Liver (tissue), 9 donors: ENCODE measurements around the gene CEP85L. TPM values are rescaled to one million over a fixed set of nuclear protein-coding genes. Genes with fewer than 3 reads are reported as not detected.

Experiments used
- DNase-seq: peaks from one replicate; pipeline ENCODE4 v3.0.0-alpha.2; 2017; ENCODE audit warnings: low spot score
- H3K27ac ChIP-seq, 2 donors: one replicate each; pipeline ENCODE4 v1.7.0; 2013; ENCODE audit warnings: inconsistent platforms in 2 of 2, low read length in 2 of 2, control low read depth in 1 of 2, low read depth in 1 of 2, mild to moderate bottlenecking in 1 of 2
- H3K27me3 ChIP-seq, 4 donors: one replicate each; pipeline versions ENCODE4 v1.6.1 to v1.7.0; 2013; ENCODE audit warnings: low read length in 3 of 4, inconsistent platforms in 1 of 4, mild to moderate bottlenecking in 1 of 4, moderate library complexity in 1 of 4; ENCODE audit not compliant: control insufficient read depth in 4 of 4, insufficient read depth in 4 of 4
- H3K36me3 ChIP-seq, 4 donors: one replicate each; pipeline versions ENCODE4 v1.6.1 to v1.7.0; 2013; ENCODE audit warnings: low read length in 3 of 4, mild to moderate bottlenecking in 3 of 4, low read depth in 1 of 4, moderate library complexity in 1 of 4; ENCODE audit not compliant: control insufficient read depth in 4 of 4, insufficient read depth in 3 of 4
- H3K4me1 ChIP-seq, 4 donors: one replicate each; pipeline versions ENCODE4 v1.6.1 to v1.7.0; 2013; ENCODE audit warnings: low read length in 3 of 4, mild to moderate bottlenecking in 3 of 4, moderate library complexity in 1 of 4; ENCODE audit not compliant: control insufficient read depth in 4 of 4, insufficient read depth in 4 of 4
- H3K4me3 ChIP-seq, 3 donors: one replicate each; pipeline versions ENCODE4 v1.6.1 to v1.7.0; 2013; ENCODE audit warnings: low read length in 3 of 3, control low read depth in 1 of 3, low read depth in 1 of 3, mild to moderate bottlenecking in 1 of 3
- H3K9ac ChIP-seq, 2 donors: one replicate each; pipeline ENCODE4 v1.7.0; 2013; ENCODE audit warnings: low read length in 2 of 2, mild to moderate bottlenecking in 2 of 2, moderate library complexity in 2 of 2, control low read depth in 1 of 2, low read depth in 1 of 2
- H3K9me3 ChIP-seq, 4 donors: one replicate each; pipeline versions ENCODE4 v1.6.1 to v1.7.0; 2013; ENCODE audit warnings: low read length in 3 of 4; ENCODE audit not compliant: control insufficient read depth in 4 of 4
- EGR1 ChIP-seq, 2 donors: IDR thresholded peaks; 2 replicates each; pipeline ENCODE4 v1.6.1; 2016 to 2018; ENCODE audit warnings: antibody characterized with exemption in 2 of 2, low read depth in 2 of 2
- FOXA1 ChIP-seq: IDR thresholded peaks from 2 replicates; pipeline ENCODE4 v1.6.1; 2016; ENCODE audit warnings: antibody characterized with exemption
- FOXA2 ChIP-seq: IDR thresholded peaks from 2 replicates; pipeline ENCODE4 v1.6.1; 2016; ENCODE audit warnings: antibody characterized with exemption
- GABPA ChIP-seq, 2 donors: IDR thresholded peaks in 1 of 2; conservative IDR thresholded peaks in 1 of 2; 2 replicates each; pipeline ENCODE4 v1.6.1; 2016; ENCODE audit warnings: antibody characterized with exemption in 2 of 2, mild to moderate bottlenecking in 1 of 2, moderate library complexity in 1 of 2
- HNF4A ChIP-seq, 2 donors: conservative IDR thresholded peaks; 2 replicates each; pipeline ENCODE4 v1.6.1; 2016; ENCODE audit warnings: antibody characterized with exemption in 2 of 2, mild to moderate bottlenecking in 2 of 2
- HNF4G ChIP-seq: IDR thresholded peaks from 2 replicates; pipeline ENCODE4 v1.6.1; 2016; ENCODE audit warnings: antibody characterized with exemption
- JUND ChIP-seq, 2 donors: IDR thresholded peaks; 2 replicates each; pipeline ENCODE4 v1.6.1; 2016; ENCODE audit warnings: antibody characterized with exemption in 2 of 2
- NR2F2 ChIP-seq: IDR thresholded peaks from 2 replicates; pipeline ENCODE4 v1.6.1; 2016; ENCODE audit warnings: antibody characterized with exemption
- RAD21 ChIP-seq, 2 donors: IDR thresholded peaks; 2 replicates each; pipeline ENCODE4 v1.6.1; 2016; ENCODE audit warnings: antibody characterized with exemption in 2 of 2, mild to moderate bottlenecking in 2 of 2
- RXRA ChIP-seq, 2 donors: IDR thresholded peaks; 2 replicates each; pipeline ENCODE4 v1.6.1; 2017 to 2018; ENCODE audit warnings: antibody characterized with exemption in 2 of 2, mild to moderate bottlenecking in 1 of 2
- SP1 ChIP-seq: IDR thresholded peaks from 2 replicates; pipeline ENCODE4 v1.6.1; 2018; ENCODE audit warnings: antibody characterized with exemption, mild to moderate bottlenecking
- TAF1 ChIP-seq: conservative IDR thresholded peaks from 2 replicates; pipeline ENCODE4 v1.6.1; 2016; ENCODE audit warnings: antibody characterized with exemption, mild to moderate bottlenecking
- WGBS: extraction: QIAGEN DNeasy Blood & Tissue Kit; methylation state at CpG from one replicate; pipeline ENCODE4 v1.1.7; 2013; 5-methylcytosine and 5-hydroxymethylcytosine counted together
- polyA plus RNA-seq, 2 donors: library from polyadenylated mRNA; stranded (reverse) in 1 of 2; unstranded in 1 of 2; fragments of 200-250 nt in 1 of 2; fragments of >200 nt in 1 of 2; fragmentation: Nextera tagmentation in 1 of 2; extraction: Ambion mirVana in 1 of 2; gene quantifications; one replicate each; pipeline versions ENCODE4 v1.2.1 to v1.2.3, GENCODE V29; 2013 to 2015
- total RNA-seq, 2 donors: library from RNA; depleted of rRNA; stranded (reverse); fragments of >200 nt; gene quantifications; one replicate each; pipeline ENCODE4 v1.2.3, GENCODE V29; 2014
- TF ChIP-seq, protein P1 (sequence below): fragments of 150-350 bp; IDR thresholded peaks from 2 replicates; pipeline ENCODE4 v1.5.1; 2017; ENCODE audit warnings: improper control_type of control experiment, low read depth, low read length; ENCODE audit not compliant: missing input control
- TF ChIP-seq, protein P2 (sequence below): IDR thresholded peaks from 2 replicates; pipeline ENCODE4 v1.6.1; 2016; ENCODE audit warnings: antibody characterized with exemption
- TF ChIP-seq, protein P3 (sequence below): IDR thresholded peaks from 2 replicates; pipeline ENCODE4 v1.6.1; 2016; ENCODE audit warnings: antibody characterized with exemption
- TF ChIP-seq, protein P4 (sequence below): IDR thresholded peaks from 2 replicates; pipeline ENCODE4 v1.6.1; 2016; ENCODE audit warnings: antibody characterized with exemption, mild to moderate bottlenecking
- TF ChIP-seq, protein P5 (sequence below): IDR thresholded peaks from 2 replicates; pipeline ENCODE4 v1.6.1; 2016; ENCODE audit warnings: antibody characterized with exemption
- donor health status: healthy.
- donor health status: healthy.
- donor health status: healthy.
- donor health status: healthy.
- donor health status: healthy.

Gene CEP85L
- total and polyA plus RNA-seq, 4 donors, result 0.40 to 6.4 (median 2.3) TPM

DNA sequence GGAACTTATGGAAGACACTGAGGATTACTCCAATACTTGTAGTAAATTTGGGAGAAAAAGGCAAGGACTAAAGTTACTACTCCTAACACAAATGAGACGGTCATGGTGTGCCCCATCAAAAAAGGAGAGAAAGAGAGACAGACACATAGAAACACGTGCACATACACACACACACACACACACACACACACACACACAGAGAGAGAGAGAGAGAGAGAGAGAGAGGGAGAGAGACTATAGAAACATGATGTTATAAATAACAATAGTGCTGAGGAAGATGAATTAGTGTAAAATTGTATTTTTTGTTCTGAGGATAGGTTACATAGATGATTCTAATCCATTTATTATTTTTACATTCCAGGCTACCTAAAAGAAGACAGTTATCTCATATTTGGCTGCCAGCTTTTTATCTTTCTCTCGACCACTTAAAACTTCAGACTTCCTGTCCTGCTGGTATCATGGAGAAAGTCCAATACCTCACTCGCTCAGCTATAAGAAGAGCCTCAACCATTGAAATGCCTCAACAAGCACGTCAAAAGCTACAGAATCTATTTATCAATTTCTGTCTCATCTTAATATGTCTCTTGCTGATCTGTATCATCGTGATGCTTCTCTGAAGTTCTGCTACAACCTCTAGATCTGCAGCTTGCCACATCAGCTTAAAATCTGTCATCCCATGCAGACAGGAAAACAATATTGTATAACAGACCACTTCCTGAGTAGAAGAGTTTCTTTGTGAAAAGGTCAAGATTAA is 92.8 kb downstream of the CEP85L start:
- H3K36me3 ChIP-seq, result no peaks in the 10 kb centered on the region
- H3K4me1 ChIP-seq, result no peaks in the 10 kb centered on the region
- H3K27ac ChIP-seq, result no peak overlapping the region
- no peak overlapping the region for H3K4me3 ChIP-seq
- no peaks in the 10 kb centered on the region for H3K9me3 ChIP-seq
- no peak for DNase-seq
- no peaks in the 10 kb centered on the region for H3K27me3 ChIP-seq
- no peak for TF ChIP-seq GABPA (IDR thresholded peaks at IDR 0.05 in 1 of 2, conservative IDR thresholded peaks at IDR 0.05 in 1 of 2)
- TF ChIP-seq, protein P1, sequence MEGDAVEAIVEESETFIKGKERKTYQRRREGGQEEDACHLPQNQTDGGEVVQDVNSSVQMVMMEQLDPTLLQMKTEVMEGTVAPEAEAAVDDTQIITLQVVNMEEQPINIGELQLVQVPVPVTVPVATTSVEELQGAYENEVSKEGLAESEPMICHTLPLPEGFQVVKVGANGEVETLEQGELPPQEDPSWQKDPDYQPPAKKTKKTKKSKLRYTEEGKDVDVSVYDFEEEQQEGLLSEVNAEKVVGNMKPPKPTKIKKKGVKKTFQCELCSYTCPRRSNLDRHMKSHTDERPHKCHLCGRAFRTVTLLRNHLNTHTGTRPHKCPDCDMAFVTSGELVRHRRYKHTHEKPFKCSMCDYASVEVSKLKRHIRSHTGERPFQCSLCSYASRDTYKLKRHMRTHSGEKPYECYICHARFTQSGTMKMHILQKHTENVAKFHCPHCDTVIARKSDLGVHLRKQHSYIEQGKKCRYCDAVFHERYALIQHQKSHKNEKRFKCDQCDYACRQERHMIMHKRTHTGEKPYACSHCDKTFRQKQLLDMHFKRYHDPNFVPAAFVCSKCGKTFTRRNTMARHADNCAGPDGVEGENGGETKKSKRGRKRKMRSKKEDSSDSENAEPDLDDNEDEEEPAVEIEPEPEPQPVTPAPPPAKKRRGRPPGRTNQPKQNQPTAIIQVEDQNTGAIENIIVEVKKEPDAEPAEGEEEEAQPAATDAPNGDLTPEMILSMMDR, result no peak
- no peak for TF ChIP-seq HNF4G
- TF ChIP-seq NR2F2, result no peak
- TF ChIP-seq TAF1, result no peak
- TF ChIP-seq FOXA1, result no peak
- TF ChIP-seq, protein P2, sequence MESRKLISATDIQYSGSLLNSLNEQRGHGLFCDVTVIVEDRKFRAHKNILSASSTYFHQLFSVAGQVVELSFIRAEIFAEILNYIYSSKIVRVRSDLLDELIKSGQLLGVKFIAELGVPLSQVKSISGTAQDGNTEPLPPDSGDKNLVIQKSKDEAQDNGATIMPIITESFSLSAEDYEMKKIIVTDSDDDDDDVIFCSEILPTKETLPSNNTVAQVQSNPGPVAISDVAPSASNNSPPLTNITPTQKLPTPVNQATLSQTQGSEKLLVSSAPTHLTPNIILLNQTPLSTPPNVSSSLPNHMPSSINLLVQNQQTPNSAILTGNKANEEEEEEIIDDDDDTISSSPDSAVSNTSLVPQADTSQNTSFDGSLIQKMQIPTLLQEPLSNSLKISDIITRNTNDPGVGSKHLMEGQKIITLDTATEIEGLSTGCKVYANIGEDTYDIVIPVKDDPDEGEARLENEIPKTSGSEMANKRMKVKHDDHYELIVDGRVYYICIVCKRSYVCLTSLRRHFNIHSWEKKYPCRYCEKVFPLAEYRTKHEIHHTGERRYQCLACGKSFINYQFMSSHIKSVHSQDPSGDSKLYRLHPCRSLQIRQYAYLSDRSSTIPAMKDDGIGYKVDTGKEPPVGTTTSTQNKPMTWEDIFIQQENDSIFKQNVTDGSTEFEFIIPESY, result no peak
- no peak for TF ChIP-seq SP1
- TF ChIP-seq FOXA2, result no peak
- TF ChIP-seq, protein P3, sequence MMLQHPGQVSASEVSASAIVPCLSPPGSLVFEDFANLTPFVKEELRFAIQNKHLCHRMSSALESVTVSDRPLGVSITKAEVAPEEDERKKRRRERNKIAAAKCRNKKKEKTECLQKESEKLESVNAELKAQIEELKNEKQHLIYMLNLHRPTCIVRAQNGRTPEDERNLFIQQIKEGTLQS, result no peak
- TF ChIP-seq RXRA (IDR thresholded peaks at IDR 0.05), result no peak
- TF ChIP-seq HNF4A (conservative IDR thresholded peaks at IDR 0.05), result no peak
- no peak for TF ChIP-seq EGR1 (IDR thresholded peaks at IDR 0.05; ENCODE audit: low read depth in 2 of 2)
- TF ChIP-seq, protein P4, sequence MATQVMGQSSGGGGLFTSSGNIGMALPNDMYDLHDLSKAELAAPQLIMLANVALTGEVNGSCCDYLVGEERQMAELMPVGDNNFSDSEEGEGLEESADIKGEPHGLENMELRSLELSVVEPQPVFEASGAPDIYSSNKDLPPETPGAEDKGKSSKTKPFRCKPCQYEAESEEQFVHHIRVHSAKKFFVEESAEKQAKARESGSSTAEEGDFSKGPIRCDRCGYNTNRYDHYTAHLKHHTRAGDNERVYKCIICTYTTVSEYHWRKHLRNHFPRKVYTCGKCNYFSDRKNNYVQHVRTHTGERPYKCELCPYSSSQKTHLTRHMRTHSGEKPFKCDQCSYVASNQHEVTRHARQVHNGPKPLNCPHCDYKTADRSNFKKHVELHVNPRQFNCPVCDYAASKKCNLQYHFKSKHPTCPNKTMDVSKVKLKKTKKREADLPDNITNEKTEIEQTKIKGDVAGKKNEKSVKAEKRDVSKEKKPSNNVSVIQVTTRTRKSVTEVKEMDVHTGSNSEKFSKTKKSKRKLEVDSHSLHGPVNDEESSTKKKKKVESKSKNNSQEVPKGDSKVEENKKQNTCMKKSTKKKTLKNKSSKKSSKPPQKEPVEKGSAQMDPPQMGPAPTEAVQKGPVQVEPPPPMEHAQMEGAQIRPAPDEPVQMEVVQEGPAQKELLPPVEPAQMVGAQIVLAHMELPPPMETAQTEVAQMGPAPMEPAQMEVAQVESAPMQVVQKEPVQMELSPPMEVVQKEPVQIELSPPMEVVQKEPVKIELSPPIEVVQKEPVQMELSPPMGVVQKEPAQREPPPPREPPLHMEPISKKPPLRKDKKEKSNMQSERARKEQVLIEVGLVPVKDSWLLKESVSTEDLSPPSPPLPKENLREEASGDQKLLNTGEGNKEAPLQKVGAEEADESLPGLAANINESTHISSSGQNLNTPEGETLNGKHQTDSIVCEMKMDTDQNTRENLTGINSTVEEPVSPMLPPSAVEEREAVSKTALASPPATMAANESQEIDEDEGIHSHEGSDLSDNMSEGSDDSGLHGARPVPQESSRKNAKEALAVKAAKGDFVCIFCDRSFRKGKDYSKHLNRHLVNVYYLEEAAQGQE, result no peak
- no peak for TF ChIP-seq JUND (IDR thresholded peaks at IDR 0.05)
- TF ChIP-seq RAD21 (IDR thresholded peaks at IDR 0.05), result no peak
- no peak overlapping the region for H3K9ac ChIP-seq
- 65% methylated on average over 6 of the region's 6 CpGs for WGBS

DNA sequence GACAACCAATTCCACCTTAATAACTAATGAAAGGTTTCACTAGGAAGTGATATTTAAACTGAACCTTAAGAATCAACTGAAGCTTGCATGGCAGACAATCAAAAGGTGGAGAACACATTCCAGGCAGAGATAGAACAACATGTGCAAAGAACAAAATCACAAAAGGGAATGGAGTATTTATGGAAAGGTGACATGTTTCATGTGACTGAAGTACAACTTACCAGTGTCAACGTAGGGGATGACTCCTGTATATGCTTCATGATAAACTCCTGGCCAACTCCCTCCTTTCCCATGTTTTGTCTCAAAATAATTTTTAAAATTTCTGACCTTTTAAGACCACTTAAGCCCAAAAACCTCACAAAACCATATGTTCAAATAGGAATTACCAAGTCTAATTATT is 96.7 kb downstream of the CEP85L start:
- H3K9ac ChIP-seq, result no peak overlapping the region
- 37% methylated on average over 1 of the region's 1 CpG for WGBS

More for the DNA sequence above, 96.7 kb downstream of the CEP85L start:
- no peaks in the 10 kb centered on the region for H3K9me3 ChIP-seq
- H3K27ac ChIP-seq, result no peak overlapping the region
- TF ChIP-seq FOXA1, result no peak
- TF ChIP-seq, protein P5, sequence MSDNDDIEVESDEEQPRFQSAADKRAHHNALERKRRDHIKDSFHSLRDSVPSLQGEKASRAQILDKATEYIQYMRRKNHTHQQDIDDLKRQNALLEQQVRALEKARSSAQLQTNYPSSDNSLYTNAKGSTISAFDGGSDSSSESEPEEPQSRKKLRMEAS, result no peak
- TF ChIP-seq HNF4A (conservative IDR thresholded peaks at IDR 0.05), result no peak
- TF ChIP-seq JUND (IDR thresholded peaks at IDR 0.05), result no peak
- TF ChIP-seq, protein P1, result no peak
- no peak for TF ChIP-seq FOXA2
- H3K4me1 ChIP-seq, result peaks cover 0 to 8% (median 1%) of the 10 kb centered on the region in 4 donors
- H3K4me3 ChIP-seq, result no peak overlapping the region
- no peak for DNase-seq
- no peaks in the 10 kb centered on the region for H3K27me3 ChIP-seq
- no peaks in the 10 kb centered on the region for H3K36me3 ChIP-seq
